ENCODE measurements around the gene NINJ1.
"Not testable (repeated sequence)": the region's sequence is repeated elsewhere in the genome, so short reads cannot be mapped to it uniquely, and the experiment has no call there.

NINJ1 gene

DNA sequence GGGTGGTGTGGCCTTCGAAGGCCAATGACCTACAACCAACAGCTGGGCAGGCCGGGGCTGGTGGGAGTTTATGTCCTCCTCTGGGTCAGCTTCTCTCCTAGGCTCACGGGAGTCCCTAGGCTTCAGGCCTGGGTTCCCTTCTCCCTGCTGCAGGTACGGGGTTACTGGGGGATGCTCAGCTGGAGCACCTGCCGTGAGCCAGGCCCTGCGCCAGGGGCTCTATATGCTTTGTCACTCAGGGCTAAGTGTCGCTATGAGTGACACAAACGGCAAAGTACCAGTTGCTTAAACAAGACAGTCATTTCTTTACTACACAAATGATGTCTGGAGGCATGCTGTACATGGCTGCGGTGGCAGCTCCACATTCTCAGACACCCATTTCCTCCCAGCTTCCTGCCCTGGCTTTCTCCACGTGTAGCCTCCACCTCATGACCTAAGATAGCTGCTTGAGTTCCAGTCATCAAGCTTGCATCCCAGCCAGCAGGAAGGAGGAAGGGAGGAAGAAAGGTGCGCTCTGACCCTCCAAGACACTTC, 22.5 kb upstream of the NINJ1 start:
- no peaks in the 10 kb centered on the region for H3K9me3 ChIP-seq (ENCODE audit: insufficient read depth, low read length)
- no peak overlapping the region for H3K9ac ChIP-seq (ENCODE audit: insufficient read length, low read depth)
- peaks cover 4% of the 10 kb centered on the region for H3K4me1 ChIP-seq (ENCODE audit: insufficient read depth, insufficient read length)
- DNase-seq (ENCODE audit: low read depth, low spot score): no peak
- H3K4me3 ChIP-seq (ENCODE audit: insufficient read length, low read depth): no peak overlapping the region
- no peaks in the 10 kb centered on the region for H3K36me3 ChIP-seq (ENCODE audit: insufficient read depth, insufficient read length, low read length)
- no peaks in the 10 kb centered on the region for H3K27me3 ChIP-seq (ENCODE audit: insufficient read depth, insufficient read length)
- no peak for TF ChIP-seq ZNF274 (IDR thresholded peaks at IDR 0.05; ENCODE audit: low read depth, low read length)

DNA sequence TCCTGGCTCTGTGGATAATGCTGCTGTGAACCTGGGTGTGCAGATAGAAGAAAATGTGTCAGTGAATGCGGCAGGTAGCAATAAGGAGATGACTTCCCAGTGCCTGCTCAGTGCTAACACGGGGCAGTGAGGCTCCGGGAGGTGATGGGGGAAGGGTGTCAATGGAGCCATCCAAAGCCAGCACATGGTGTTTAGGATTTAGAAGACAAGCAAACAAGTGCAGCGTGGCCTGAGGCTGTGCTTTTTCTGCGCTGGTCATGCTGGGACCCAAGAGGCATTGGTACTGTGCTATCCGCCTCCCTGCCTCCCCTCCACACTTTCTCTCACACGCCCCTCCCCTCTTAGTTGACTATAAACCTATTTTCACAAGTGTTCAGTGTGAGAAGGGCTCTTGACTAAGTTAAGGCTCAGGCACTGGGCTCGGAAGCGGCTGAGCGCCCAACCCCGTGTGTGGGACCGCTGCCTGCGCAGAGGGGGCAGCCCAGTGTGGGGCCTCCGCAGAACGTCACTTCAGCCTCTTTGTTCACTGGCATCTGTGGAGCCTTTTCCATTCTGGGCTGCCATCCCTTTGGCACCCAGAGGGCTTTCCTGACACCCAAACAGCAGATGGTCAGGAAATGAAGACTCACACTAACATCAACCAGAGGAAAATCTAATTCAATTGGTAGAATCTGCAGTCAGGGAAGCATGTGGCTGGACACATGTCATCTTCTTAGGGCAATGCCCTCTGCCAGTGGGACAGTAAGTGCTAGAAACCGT, 21.8 kb upstream of the NINJ1 start:
- Histone ChIP-seq H3K36me3 (ENCODE audit: insufficient read depth, insufficient read length, low read length) (no peaks in the 10 kb centered on the region), H3K9me3 (ENCODE audit: insufficient read depth, low read length) (no peaks in the 10 kb centered on the region), H3K4me3 (ENCODE audit: insufficient read length, low read depth) (no peak overlapping the region), H3K9ac (ENCODE audit: insufficient read length, low read depth) (no peak overlapping the region), H3K27me3 (ENCODE audit: insufficient read depth, insufficient read length) (no peaks in the 10 kb centered on the region), H3K4me1 (ENCODE audit: insufficient read depth, insufficient read length) (peaks cover 8% of the 10 kb centered on the region)
- DNase-seq (ENCODE audit: low read depth, low spot score): no peak
- TF ChIP-seq SUZ12 (IDR thresholded peaks at IDR 0.05; ENCODE audit: extremely low read depth, insufficient read depth, insufficient read length): no peak
- no peak for TF ChIP-seq ZNF274 (IDR thresholded peaks at IDR 0.05; ENCODE audit: low read depth, low read length)
- TF ChIP-seq YY1 (IDR thresholded peaks at IDR 0.05; ENCODE audit: insufficient read depth, insufficient read length): no peak

DNA sequence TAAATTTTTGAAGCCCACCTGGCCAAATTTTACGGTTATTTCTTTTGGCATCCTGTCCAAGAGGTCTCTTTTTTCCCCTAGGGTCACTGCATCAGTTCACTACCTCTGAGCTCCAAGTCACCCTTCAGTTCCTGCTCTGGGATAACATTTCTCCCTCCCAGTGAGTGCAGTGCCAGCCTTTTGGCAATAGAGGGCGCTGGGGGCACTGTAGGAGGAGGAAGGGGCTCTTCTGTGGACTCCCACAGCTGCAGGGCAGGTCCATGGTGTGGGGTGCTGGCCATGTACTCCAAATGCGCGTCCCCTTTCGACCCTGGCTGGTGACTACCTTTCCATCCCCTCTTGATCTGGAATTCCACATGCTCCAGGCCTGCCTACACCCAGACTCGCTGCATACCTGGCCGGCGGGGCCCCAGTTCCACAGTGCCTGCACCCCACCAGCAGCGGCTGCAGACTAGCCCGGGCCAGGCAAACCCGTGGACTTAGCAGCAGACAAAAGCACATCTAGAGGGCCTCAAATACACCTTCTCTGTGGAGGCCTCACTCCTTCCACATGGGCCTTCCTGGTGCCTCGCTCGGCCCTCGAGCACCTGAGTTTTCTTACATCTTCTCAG, 20.3 kb upstream of the NINJ1 start:
- Histone ChIP-seq H3K9ac (ENCODE audit: insufficient read length, low read depth) (no peak overlapping the region), H3K27me3 (ENCODE audit: insufficient read depth, insufficient read length) (no peaks in the 10 kb centered on the region), H3K9me3 (ENCODE audit: insufficient read depth, low read length) (no peaks in the 10 kb centered on the region), H3K4me3 (ENCODE audit: insufficient read length, low read depth) (no peak overlapping the region), H3K36me3 (ENCODE audit: insufficient read depth, insufficient read length, low read length) (no peaks in the 10 kb centered on the region), H3K4me1 (ENCODE audit: insufficient read depth, insufficient read length) (peaks cover 8% of the 10 kb centered on the region)
- no peak for DNase-seq (ENCODE audit: low read depth, low spot score)
- TF ChIP-seq ZNF274 (IDR thresholded peaks at IDR 0.05; ENCODE audit: low read depth, low read length): no peak

DNA sequence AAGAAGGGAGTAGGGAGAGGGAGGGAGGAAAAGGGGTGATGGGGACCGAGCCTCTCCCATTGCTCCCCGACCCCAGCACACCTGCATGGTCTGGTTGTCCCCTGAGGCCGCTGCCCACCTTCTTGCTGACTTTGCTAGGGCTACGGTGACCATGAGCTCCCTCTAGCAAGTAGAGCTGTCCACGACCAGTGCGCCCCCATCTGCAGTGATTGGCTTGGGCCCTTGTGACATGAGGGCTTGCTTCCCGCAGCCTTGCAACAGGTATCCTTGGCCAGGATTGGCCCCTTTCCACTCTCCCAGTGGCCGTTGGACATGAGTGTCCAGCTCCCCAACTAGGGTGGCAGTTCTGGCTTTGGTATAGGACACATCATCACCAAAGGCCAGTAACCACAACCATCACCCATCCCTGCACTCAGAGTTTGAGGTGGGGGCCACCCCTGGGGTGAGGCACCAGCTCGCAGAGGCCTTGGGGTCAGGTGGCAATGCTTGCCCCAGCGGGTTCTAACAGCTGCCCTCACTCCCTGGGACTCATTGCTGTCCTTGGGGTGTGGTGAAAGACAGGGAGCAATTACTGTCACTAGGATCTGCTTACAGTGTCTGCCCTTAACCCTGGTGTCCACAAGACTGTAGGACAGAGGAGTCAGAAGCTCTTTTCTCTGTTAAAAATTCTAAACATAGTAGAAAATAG, 17.2 kb upstream of the NINJ1 start:
- H3K27me3 ChIP-seq (ENCODE audit: insufficient read depth, insufficient read length): no peaks in the 10 kb centered on the region
- H3K4me1 ChIP-seq (ENCODE audit: insufficient read depth, insufficient read length): peaks cover 8% of the 10 kb centered on the region
- no peaks in the 10 kb centered on the region for H3K36me3 ChIP-seq (ENCODE audit: insufficient read depth, insufficient read length, low read length)
- no peak for DNase-seq (ENCODE audit: low read depth, low spot score)
- no peak overlapping the region for H3K9ac ChIP-seq (ENCODE audit: insufficient read length, low read depth)
- TF ChIP-seq SUZ12 (IDR thresholded peaks at IDR 0.05; ENCODE audit: extremely low read depth, insufficient read depth, insufficient read length): no peak
- no peak for TF ChIP-seq ZNF274 (IDR thresholded peaks at IDR 0.05; ENCODE audit: low read depth, low read length)
- no peak for TF ChIP-seq YY1 (IDR thresholded peaks at IDR 0.05; ENCODE audit: insufficient read depth, insufficient read length)
- no peak overlapping the region for H3K4me3 ChIP-seq (ENCODE audit: insufficient read length, low read depth)
- H3K9me3 ChIP-seq (ENCODE audit: insufficient read depth, low read length): peaks cover 6% of the 10 kb centered on the region; the same call in 1 of the 2 replicates

DNA sequence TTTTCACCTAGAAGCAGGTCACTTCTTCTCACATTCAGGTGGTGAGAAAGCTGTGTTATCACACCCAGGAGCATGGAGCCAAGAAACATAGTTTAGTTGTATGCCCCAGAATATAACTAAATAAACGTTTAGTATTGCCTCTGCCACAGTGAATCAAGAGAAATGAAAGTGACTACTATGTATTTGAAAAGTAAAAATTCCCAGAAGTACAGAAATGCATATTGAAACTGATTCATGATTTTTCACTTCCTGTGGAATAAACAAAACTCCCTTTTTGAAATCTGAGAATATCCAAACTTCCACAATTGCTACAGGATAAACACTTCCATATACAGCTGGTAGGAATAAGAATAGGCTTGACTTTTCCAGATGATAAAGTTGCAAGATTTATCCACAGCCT, 15.3 kb upstream of the NINJ1 start:
- Histone ChIP-seq H3K36me3 (ENCODE audit: insufficient read depth, insufficient read length, low read length) (no peaks in the 10 kb centered on the region), H3K27me3 (ENCODE audit: insufficient read depth, insufficient read length) (no peaks in the 10 kb centered on the region), H3K4me3 (ENCODE audit: insufficient read length, low read depth) (no peak overlapping the region), H3K4me1 (ENCODE audit: insufficient read depth, insufficient read length) (peaks cover 3% of the 10 kb centered on the region), H3K9ac (ENCODE audit: insufficient read length, low read depth) (no peak overlapping the region), H3K9me3 (ENCODE audit: insufficient read depth, low read length) (peaks cover 6% of the 10 kb centered on the region; the same call in 1 of the 2 replicates)
- TF ChIP-seq YY1 (IDR thresholded peaks at IDR 0.05; ENCODE audit: insufficient read depth, insufficient read length) (no peak), ZNF274 (IDR thresholded peaks at IDR 0.05; ENCODE audit: low read depth, low read length) (no peak), SUZ12 (IDR thresholded peaks at IDR 0.05; ENCODE audit: extremely low read depth, insufficient read depth, insufficient read length) (no peak)
- no peak for DNase-seq (ENCODE audit: low read depth, low spot score)

DNA sequence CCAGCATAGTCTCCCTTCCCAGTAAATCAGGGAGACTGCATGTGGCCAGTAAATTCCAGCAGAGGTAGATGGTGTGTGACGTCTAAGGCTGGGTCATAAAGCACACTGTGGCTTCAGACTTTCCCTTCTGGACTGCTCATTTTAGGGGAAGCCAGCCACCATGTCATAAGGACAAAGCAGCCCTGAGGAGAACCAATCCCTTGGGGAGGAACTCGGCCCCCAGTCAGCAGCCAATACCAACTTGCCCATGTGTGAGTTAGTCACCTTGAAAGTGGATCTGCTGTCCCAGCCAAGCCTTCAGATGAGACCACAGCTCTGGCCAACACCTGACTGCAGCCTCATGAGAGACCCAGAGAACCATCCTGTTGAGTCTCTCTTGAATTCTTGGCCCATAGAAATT, 14.7 kb upstream of the NINJ1 start:
- Histone ChIP-seq H3K9me3 (ENCODE audit: insufficient read depth, low read length) (peaks cover 6% of the 10 kb centered on the region; the same call in 1 of the 2 replicates), H3K9ac (ENCODE audit: insufficient read length, low read depth) (no peak overlapping the region), H3K27me3 (ENCODE audit: insufficient read depth, insufficient read length) (no peaks in the 10 kb centered on the region), H3K4me1 (ENCODE audit: insufficient read depth, insufficient read length) (peaks cover 10% of the 10 kb centered on the region), H3K36me3 (ENCODE audit: insufficient read depth, insufficient read length, low read length) (no peaks in the 10 kb centered on the region), H3K4me3 (ENCODE audit: insufficient read length, low read depth) (no peak overlapping the region)
- no peak for DNase-seq (ENCODE audit: low read depth, low spot score)
- TF ChIP-seq ZNF274 (IDR thresholded peaks at IDR 0.05; ENCODE audit: low read depth, low read length): no peak
- TF ChIP-seq SUZ12 (IDR thresholded peaks at IDR 0.05; ENCODE audit: extremely low read depth, insufficient read depth, insufficient read length): no peak
- no peak for TF ChIP-seq YY1 (IDR thresholded peaks at IDR 0.05; ENCODE audit: insufficient read depth, insufficient read length)

DNA sequence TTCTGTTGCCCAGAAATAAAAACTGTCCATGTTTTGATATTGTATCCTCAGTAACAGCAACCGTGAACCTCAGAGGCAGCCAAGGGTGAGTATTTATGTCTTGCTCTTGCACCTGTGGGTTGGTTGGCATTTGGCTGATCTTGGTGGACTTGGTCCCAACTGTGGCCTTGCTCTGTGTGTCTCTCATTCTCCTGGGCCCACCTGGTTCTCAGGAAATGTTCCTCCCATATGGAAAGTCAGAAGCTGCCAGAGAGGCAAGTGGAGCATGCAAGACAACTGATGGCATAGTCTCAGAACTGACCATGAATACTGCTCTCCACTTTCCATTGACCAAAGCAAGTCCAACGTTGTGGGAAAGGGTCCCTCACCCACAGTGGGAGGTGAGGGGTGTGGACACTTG, 13.6 kb upstream of the NINJ1 start:
- no peak for TF ChIP-seq YY1 (IDR thresholded peaks at IDR 0.05; ENCODE audit: insufficient read depth, insufficient read length)
- TF ChIP-seq ZNF274 (IDR thresholded peaks at IDR 0.05; ENCODE audit: low read depth, low read length): no peak
- TF ChIP-seq SUZ12 (IDR thresholded peaks at IDR 0.05; ENCODE audit: extremely low read depth, insufficient read depth, insufficient read length): no peak
- Histone ChIP-seq H3K4me3 (ENCODE audit: insufficient read length, low read depth) (no peak overlapping the region), H3K36me3 (ENCODE audit: insufficient read depth, insufficient read length, low read length) (no peaks in the 10 kb centered on the region), H3K27me3 (ENCODE audit: insufficient read depth, insufficient read length) (no peaks in the 10 kb centered on the region), H3K4me1 (ENCODE audit: insufficient read depth, insufficient read length) (peaks cover 10% of the 10 kb centered on the region), H3K9ac (ENCODE audit: insufficient read length, low read depth) (no peak overlapping the region), H3K9me3 (ENCODE audit: insufficient read depth, low read length) (peaks cover 6% of the 10 kb centered on the region; the same call in 1 of the 2 replicates)
- no peak for DNase-seq (ENCODE audit: low read depth, low spot score)

DNA sequence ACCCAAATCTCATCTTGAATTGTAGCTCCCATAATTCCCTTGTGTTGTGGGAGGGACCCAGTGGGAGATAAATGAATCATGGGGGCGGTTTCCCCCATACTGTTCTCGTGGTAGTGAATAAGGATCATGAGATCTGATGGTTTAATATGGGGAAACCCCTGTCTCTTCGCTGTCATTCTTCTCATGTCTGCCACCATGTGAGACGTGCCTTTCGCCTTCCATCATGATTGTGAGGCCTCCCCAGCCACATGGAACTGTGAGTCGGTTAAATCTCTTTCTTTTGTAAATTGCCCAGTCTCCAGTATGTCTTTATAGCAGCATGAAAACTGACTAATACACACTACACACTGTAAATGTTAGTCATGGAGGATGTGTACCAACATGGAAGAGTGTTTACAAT, 12.6 kb upstream of the NINJ1 start:
- DNase-seq (ENCODE audit: low read depth, low spot score); H3K4me3 ChIP-seq (ENCODE audit: insufficient read length, low read depth); H3K9ac ChIP-seq (ENCODE audit: insufficient read length, low read depth); H3K9me3 ChIP-seq (ENCODE audit: insufficient read depth, low read length); H3K27me3 ChIP-seq (ENCODE audit: insufficient read depth, insufficient read length); H3K36me3 ChIP-seq (ENCODE audit: insufficient read depth, insufficient read length, low read length): not testable (repeated sequence)
- H3K4me1 ChIP-seq (ENCODE audit: insufficient read depth, insufficient read length): peaks cover 15% of the 10 kb centered on the region
